Inflammatory macrophage (primary cell): ENCODE results near the gene GYPE.
"Not testable (repeated sequence)": the region's sequence is repeated elsewhere in the genome, so short reads cannot be mapped to it uniquely, and the experiment has no call there.

Source experiments
- DNase-seq, 2 donors: peaks; one replicate each; pipeline ENCODE4 v3.0.0-alpha.2; 2020 to 2022

Gene GYPE

GRCh38 chr4:143869925-143870324 is 35.4 kb downstream of the GYPE start:
- DNase-seq: not testable (repeated sequence)

GRCh38 chr4:143862716-143863115 is 42.6 kb downstream of the GYPE start:
- DNase-seq: not testable (repeated sequence)

GRCh38 chr4:143858456-143858855 is 46.9 kb downstream of the GYPE start:
- DNase-seq: no peak

- DNase-seq: not testable (repeated sequence)
These were observed 47.7 kb downstream of the GYPE start for GRCh38 chr4:143857391-143858336.

GRCh38 chr4:143856017-143856557 is 49.3 kb downstream of the GYPE start:
- DNase-seq: not testable (repeated sequence)

GRCh38 chr4:143854645-143855044 is 50.7 kb downstream of the GYPE start:
- not testable (repeated sequence) for DNase-seq

- DNase-seq: not testable (repeated sequence)
These were observed 56.1 kb downstream of the GYPE start for GRCh38 chr4:143849296-143849695.

GRCh38 chr4:143843506-143843832 is 61.9 kb downstream of the GYPE start:
- not testable (repeated sequence) for DNase-seq

GRCh38 chr4:143842624-143843505 is 62.5 kb downstream of the GYPE start:
- DNase-seq: not testable (repeated sequence)

- DNase-seq: not testable (repeated sequence)
These were observed 65.9 kb downstream of the GYPE start for GRCh38 chr4:143839413-143839812.

GRCh38 chr4:143834196-143834595 is 71.2 kb downstream of the GYPE start:
- DNase-seq: not testable (repeated sequence)

- DNase-seq: not testable (repeated sequence)
These were observed 71.7 kb downstream of the GYPE start for GRCh38 chr4:143833676-143834075.

- DNase-seq: not testable (repeated sequence)
These were observed 74.8 kb downstream of the GYPE start for GRCh38 chr4:143830576-143830975.

- DNase-seq: not testable (repeated sequence)
These were observed 76.1 kb downstream of the GYPE start for GRCh38 chr4:143829239-143829620.
